ENCODE results near the gene PTH2R. TPM values are rescaled to one million over a fixed set of nuclear protein-coding genes. Genes with fewer than 3 reads are reported as not detected.

PTH2R gene
- total and polyA plus RNA-seq, 2 of the 13 experiments (the other 11 are each of a cell fraction or from before 2014, with no cell fraction given), result 0.04 TPM; not detected in 1

GRCh38 chr2:208463721-208464120 is 57.1 kb downstream of the PTH2R start:
- H3K27ac ChIP-seq (ENCODE audit: extremely low read length, insufficient read depth, low read length), result no peak overlapping the region
- ATAC-seq (peak; percentile 22; the same call in 1 of the 3 replicates), DNase-seq (ENCODE audit: low spot score) (no peak), FAIRE-seq (no peak)
- H3K36me3 ChIP-seq (replicated peaks in 1 of 2; ENCODE audit: control insufficient read depth in 1 of 2, insufficient read depth in 2 of 2, low read length in 2 of 2), result no peaks in the 10 kb centered on the region
- H3K4me3 ChIP-seq (replicated peaks in 1 of 3; ENCODE audit: insufficient read depth in 1 of 3, low read depth in 2 of 3, low read length in 3 of 3), result no peak overlapping the region
- no TSS peak for BruUV-seq (replicated peaks)
- 2% methylated on average over 2 of the region's 3 CpGs for WGBS (ENCODE audit: low lambda C conversion rate)
- ChIA-PET CTCF (ENCODE audit: low intra/inter-chr PET ratio, low total read pairs) (no interaction called here), POLR2A (no interaction called here)
- H4K20me1 ChIP-seq (ENCODE audit: insufficient read depth, low read length), result no peaks in the 10 kb centered on the region
- intact Hi-C loops (cut with micrococcal nuclease; ENCODE audit: unreplicated experiment) (no loop called here), in situ Hi-C loops (cut with HindIII; ENCODE audit: extremely low pct_ligation_motif_present, low pct_unique_long_range_greater_than_20kb) (loop anchor here (10.0 kb wide), 1 partner anchor 741 kb away; no protein-coding TSS in a partner anchor)
- TF ChIP-seq, protein P1, sequence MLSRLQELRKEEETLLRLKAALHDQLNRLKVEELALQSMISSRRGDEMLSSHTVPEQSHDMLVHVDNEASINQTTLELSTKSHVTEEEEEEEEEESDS (CRISPR knock-in tag; IDR thresholded peaks at IDR 0.05; ENCODE audit: borderline replicate concordance), result no peak
- TF ChIP-seq ZSCAN25 (CRISPR knock-in tag; IDR thresholded peaks at IDR 0.05) (no peak), ETS1 (CRISPR knock-in tag; IDR thresholded peaks at IDR 0.05) (no peak)
- TF ChIP-seq, protein P2, sequence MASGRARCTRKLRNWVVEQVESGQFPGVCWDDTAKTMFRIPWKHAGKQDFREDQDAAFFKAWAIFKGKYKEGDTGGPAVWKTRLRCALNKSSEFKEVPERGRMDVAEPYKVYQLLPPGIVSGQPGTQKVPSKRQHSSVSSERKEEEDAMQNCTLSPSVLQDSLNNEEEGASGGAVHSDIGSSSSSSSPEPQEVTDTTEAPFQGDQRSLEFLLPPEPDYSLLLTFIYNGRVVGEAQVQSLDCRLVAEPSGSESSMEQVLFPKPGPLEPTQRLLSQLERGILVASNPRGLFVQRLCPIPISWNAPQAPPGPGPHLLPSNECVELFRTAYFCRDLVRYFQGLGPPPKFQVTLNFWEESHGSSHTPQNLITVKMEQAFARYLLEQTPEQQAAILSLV (CRISPR knock-in tag; IDR thresholded peaks at IDR 0.05; ENCODE audit: borderline replicate concordance), result no peak
- H3K9me3 ChIP-seq (ENCODE audit: low read length), result no peaks in the 10 kb centered on the region
- no peaks in the 10 kb centered on the region for H3K27me3 ChIP-seq (ENCODE audit: control insufficient read depth in 1 of 2, insufficient read depth in 2 of 2, low read length in 2 of 2)
- H3K9ac ChIP-seq (ENCODE audit: insufficient read depth, low read depth, low read length), result no peak overlapping the region
- H3K79me2 ChIP-seq (ENCODE audit: insufficient read depth, low read length), result no peaks in the 10 kb centered on the region
- H3K4me1 ChIP-seq (ENCODE audit: insufficient read depth, low read length), result no peaks in the 10 kb centered on the region
- H3K4me2 ChIP-seq (ENCODE audit: low read depth, low read length), result no peak overlapping the region
- H2AFZ ChIP-seq (ENCODE audit: low read length), result no peak overlapping the region

DNA sequence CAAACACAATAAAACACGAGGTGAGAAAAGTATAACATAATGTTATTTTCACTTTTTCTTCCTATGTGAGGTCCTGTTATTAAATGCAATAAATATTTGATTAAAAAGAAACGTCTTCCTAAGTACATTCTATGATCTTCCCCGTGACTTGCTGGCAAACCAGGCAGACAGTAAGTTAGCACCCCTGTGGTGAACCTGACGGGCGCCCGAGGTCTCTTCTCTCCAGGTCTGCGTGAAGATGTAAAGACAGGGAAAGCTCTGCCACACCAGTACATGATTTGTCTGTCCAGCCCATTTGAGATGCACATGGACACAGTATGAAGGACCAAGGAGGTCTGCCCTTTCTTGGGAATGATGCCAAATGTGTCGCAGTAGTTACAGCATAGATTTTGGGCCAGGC is 57.6 kb downstream of the PTH2R start:
- no peaks in the 10 kb centered on the region for H3K79me2 ChIP-seq (ENCODE audit: insufficient read depth, low read length)
- WGBS (ENCODE audit: low lambda C conversion rate), result 21% methylated on average over 8 of the region's 8 CpGs
- no peaks in the 10 kb centered on the region for H4K20me1 ChIP-seq (ENCODE audit: insufficient read depth, low read length)
- in situ Hi-C loops (cut with HindIII; ENCODE audit: extremely low pct_ligation_motif_present, low pct_unique_long_range_greater_than_20kb), result loop anchor here (10.0 kb wide), 1 partner anchor 741 kb away; no protein-coding TSS in a partner anchor
- no peak for TF ChIP-seq TBX2 (CRISPR knock-in tag; IDR thresholded peaks at IDR 0.05; ENCODE audit: borderline replicate concordance)
- no peak for TF ChIP-seq SAP130 (CRISPR knock-in tag; IDR thresholded peaks at IDR 0.05; ENCODE audit: low read depth)
- TF ChIP-seq MBD4 (IDR thresholded peaks at IDR 0.05; ENCODE audit: borderline replicate concordance, low read length), result no peak
- TF ChIP-seq ZNF775 (CRISPR knock-in tag; IDR thresholded peaks at IDR 0.05; ENCODE audit: borderline replicate concordance), result no peak
- TF ChIP-seq NCOA5 (CRISPR knock-in tag; IDR thresholded peaks at IDR 0.05), result no peak
- H3K27ac ChIP-seq (ENCODE audit: extremely low read length, insufficient read depth, low read length), result no peak overlapping the region
- no peaks in the 10 kb centered on the region for H3K27me3 ChIP-seq (ENCODE audit: control insufficient read depth in 1 of 2, insufficient read depth in 2 of 2, low read length in 2 of 2)
- BruUV-seq (replicated peaks), result no TSS peak
- H3K9me3 ChIP-seq (ENCODE audit: low read length), result no peaks in the 10 kb centered on the region
- CTCF ChIA-PET (ENCODE audit: low intra/inter-chr PET ratio, low total read pairs), result no interaction called here
- intact Hi-C loops (cut with micrococcal nuclease; ENCODE audit: unreplicated experiment), result no loop called here
- FAIRE-seq (no peak), ATAC-seq (no peak; the same call in 2 of the 3 replicates), DNase-seq (ENCODE audit: low spot score) (no peak)
- no peak overlapping the region for H2AFZ ChIP-seq (ENCODE audit: low read length)
- H3K9ac ChIP-seq (ENCODE audit: insufficient read depth, low read depth, low read length), result no peak overlapping the region
- no peak overlapping the region for H3K4me2 ChIP-seq (ENCODE audit: low read depth, low read length)
- no peaks in the 10 kb centered on the region for H3K4me1 ChIP-seq (ENCODE audit: insufficient read depth, low read length)
- no peak overlapping the region for H3K4me3 ChIP-seq (replicated peaks in 1 of 3; ENCODE audit: insufficient read depth in 1 of 3, low read depth in 2 of 3, low read length in 3 of 3)
- H3K36me3 ChIP-seq (replicated peaks in 1 of 2; ENCODE audit: control insufficient read depth in 1 of 2, insufficient read depth in 2 of 2, low read length in 2 of 2), result no peaks in the 10 kb centered on the region
- POLR2A ChIA-PET, result no interaction called here

All from HepG2 (cell line).